Midbrain (tissue), 1 donor: ENCODE measurements around the gene KDM4F.

Experiments used
- DNase-seq: peaks from one replicate; lab custom pipeline; 2025; lab: John Stamatoyannopoulos, UW

The KDM4F gene

GRCh38 chr11:95065336-95065735 is 16.1 kb downstream of the KDM4F start:
- no peak for DNase-seq

GRCh38 chr11:95066716-95067038 is 17.5 kb downstream of the KDM4F start, which contains the start of gene SRSF8:
Gene SRSF8 (plus strand): TSS chr11:95066919. CDS start chr11:95067227, 308 bp downstream.
- no peak for DNase-seq

- peak; percentile 88 for DNase-seq
These were observed 18.0 kb downstream of the KDM4F start for GRCh38 chr11:95067039-95067840.

- DNase-seq, result no peak
These were observed 18.6 kb downstream of the KDM4F start for GRCh38 chr11:95067841-95068219.

GRCh38 chr11:95068549-95068948 is 19.3 kb downstream of the KDM4F start:
- peak; percentile 76 for DNase-seq

- DNase-seq, result no peak
These were observed 21.2 kb downstream of the KDM4F start for GRCh38 chr11:95070471-95070870.

- no peak for DNase-seq
These were observed 23.7 kb downstream of the KDM4F start for GRCh38 chr11:95072948-95073347.

- DNase-seq, result peak; percentile 31
These were observed 25.8 kb downstream of the KDM4F start for GRCh38 chr11:95074792-95075563.

GRCh38 chr11:95076416-95076815 is 27.2 kb downstream of the KDM4F start:
- DNase-seq, result no peak

- DNase-seq, result no peak
These were observed 27.8 kb downstream of the KDM4F start for GRCh38 chr11:95076981-95077380.

- DNase-seq, result no peak
These were observed 29.3 kb downstream of the KDM4F start for GRCh38 chr11:95078526-95078925.

GRCh38 chr11:95081010-95081409 is 31.8 kb downstream of the KDM4F start:
- no peak for DNase-seq

GRCh38 chr11:95081412-95081811 is 32.2 kb downstream of the KDM4F start:
- peak; percentile 73 for DNase-seq

GRCh38 chr11:95082576-95083001 is 33.4 kb downstream of the KDM4F start:
- peak; percentile 85 for DNase-seq

- DNase-seq, result no peak
These were observed 35.3 kb downstream of the KDM4F start for GRCh38 chr11:95084509-95084908.

- DNase-seq, result no peak
These were observed 36.0 kb downstream of the KDM4F start for GRCh38 chr11:95085117-95085816.

GRCh38 chr11:95086151-95086550 is 36.9 kb downstream of the KDM4F start:
- no peak for DNase-seq

- DNase-seq, result no peak
These were observed 37.8 kb downstream of the KDM4F start for GRCh38 chr11:95086836-95087570.

GRCh38 chr11:95088946-95089619 is 39.9 kb downstream of the KDM4F start:
- no peak for DNase-seq

GRCh38 chr11:95089620-95090542 is 40.7 kb downstream of the KDM4F start, which contains the start of gene ENDOD1:
Gene ENDOD1 (plus strand): TSS chr11:95089846. CDS start chr11:95089928, 82 bp downstream.
- peak; percentile 82 for DNase-seq
